Measurements from ENCODE around the gene CCNL2. TPM values are rescaled to one million over a fixed set of nuclear protein-coding genes. Genes with fewer than 3 reads are reported as not detected.

CCNL2 gene
- total RNA-seq, 1 experiment from 2014 or later = 206 TPM

- POLR2A ChIA-PET (ENCODE audit: low non-redundant PET) = no interaction called here
- DNase-seq (ENCODE audit: low spot score) = no peak
- no TSS peak for BruUV-seq (replicated peaks)
- Histone ChIP-seq H3K9me3 (ENCODE audit: low read depth, low read length, poor library complexity, severe bottlenecking) (no peaks in the 10 kb centered on the region), H3K27ac (ENCODE audit: low read depth, low read length, poor library complexity, severe bottlenecking) (no peak overlapping the region), H3K36me3 (ENCODE audit: insufficient read depth, low read length, poor library complexity, severe bottlenecking) (no peaks in the 10 kb centered on the region), H3K27me3 (replicated peaks; ENCODE audit: insufficient read depth, low read depth, low read length, poor library complexity) (no peaks in the 10 kb centered on the region), H3K4me3 (ENCODE audit: low read depth, low read length, poor library complexity, severe bottlenecking) (no peak overlapping the region), H3K4me1 (ENCODE audit: insufficient read depth, low read length, poor library complexity, severe bottlenecking) (peaks cover 11% of the 10 kb centered on the region)
- TF ChIP-seq EZH2 (IDR thresholded peaks at IDR 0.05; ENCODE audit: borderline replicate concordance, low read depth, low read length, poor library complexity, severe bottlenecking) = no peak
- TF ChIP-seq, protein P1, sequence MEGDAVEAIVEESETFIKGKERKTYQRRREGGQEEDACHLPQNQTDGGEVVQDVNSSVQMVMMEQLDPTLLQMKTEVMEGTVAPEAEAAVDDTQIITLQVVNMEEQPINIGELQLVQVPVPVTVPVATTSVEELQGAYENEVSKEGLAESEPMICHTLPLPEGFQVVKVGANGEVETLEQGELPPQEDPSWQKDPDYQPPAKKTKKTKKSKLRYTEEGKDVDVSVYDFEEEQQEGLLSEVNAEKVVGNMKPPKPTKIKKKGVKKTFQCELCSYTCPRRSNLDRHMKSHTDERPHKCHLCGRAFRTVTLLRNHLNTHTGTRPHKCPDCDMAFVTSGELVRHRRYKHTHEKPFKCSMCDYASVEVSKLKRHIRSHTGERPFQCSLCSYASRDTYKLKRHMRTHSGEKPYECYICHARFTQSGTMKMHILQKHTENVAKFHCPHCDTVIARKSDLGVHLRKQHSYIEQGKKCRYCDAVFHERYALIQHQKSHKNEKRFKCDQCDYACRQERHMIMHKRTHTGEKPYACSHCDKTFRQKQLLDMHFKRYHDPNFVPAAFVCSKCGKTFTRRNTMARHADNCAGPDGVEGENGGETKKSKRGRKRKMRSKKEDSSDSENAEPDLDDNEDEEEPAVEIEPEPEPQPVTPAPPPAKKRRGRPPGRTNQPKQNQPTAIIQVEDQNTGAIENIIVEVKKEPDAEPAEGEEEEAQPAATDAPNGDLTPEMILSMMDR (conservative IDR thresholded peaks at IDR 0.05; ENCODE audit: low read depth, low read length) = no peak
- CTCF ChIA-PET = no interaction called here
- intact Hi-C loops (cut with micrococcal nuclease; ENCODE audit: unreplicated experiment) = no loop called here
Measured at GRCh38 chr1:1432951-1433803, 34.0 kb upstream of the CCNL2 start.

- intact Hi-C loops (cut with micrococcal nuclease; ENCODE audit: unreplicated experiment) = no loop called here
- ChIA-PET CTCF (no interaction called here), POLR2A (ENCODE audit: low non-redundant PET) (no interaction called here)
- Histone ChIP-seq H3K27ac (ENCODE audit: low read depth, low read length, poor library complexity, severe bottlenecking) (no peak overlapping the region), H3K4me1 (ENCODE audit: insufficient read depth, low read length, poor library complexity, severe bottlenecking) (peaks cover 11% of the 10 kb centered on the region), H3K27me3 (replicated peaks; ENCODE audit: insufficient read depth, low read depth, low read length, poor library complexity) (no peaks in the 10 kb centered on the region), H3K4me3 (ENCODE audit: low read depth, low read length, poor library complexity, severe bottlenecking) (no peak overlapping the region), H3K9me3 (ENCODE audit: low read depth, low read length, poor library complexity, severe bottlenecking) (no peaks in the 10 kb centered on the region), H3K36me3 (ENCODE audit: insufficient read depth, low read length, poor library complexity, severe bottlenecking) (no peaks in the 10 kb centered on the region)
- no peak for DNase-seq (ENCODE audit: low spot score)
- no peak for TF ChIP-seq EZH2 (IDR thresholded peaks at IDR 0.05; ENCODE audit: borderline replicate concordance, low read depth, low read length, poor library complexity, severe bottlenecking)
- TF ChIP-seq, protein P1 (conservative IDR thresholded peaks at IDR 0.05; ENCODE audit: low read depth, low read length) = no peak
- BruUV-seq (replicated peaks) = no TSS peak
Measured at GRCh38 chr1:1432274-1432950, 33.3 kb upstream of the CCNL2 start.

DNA sequence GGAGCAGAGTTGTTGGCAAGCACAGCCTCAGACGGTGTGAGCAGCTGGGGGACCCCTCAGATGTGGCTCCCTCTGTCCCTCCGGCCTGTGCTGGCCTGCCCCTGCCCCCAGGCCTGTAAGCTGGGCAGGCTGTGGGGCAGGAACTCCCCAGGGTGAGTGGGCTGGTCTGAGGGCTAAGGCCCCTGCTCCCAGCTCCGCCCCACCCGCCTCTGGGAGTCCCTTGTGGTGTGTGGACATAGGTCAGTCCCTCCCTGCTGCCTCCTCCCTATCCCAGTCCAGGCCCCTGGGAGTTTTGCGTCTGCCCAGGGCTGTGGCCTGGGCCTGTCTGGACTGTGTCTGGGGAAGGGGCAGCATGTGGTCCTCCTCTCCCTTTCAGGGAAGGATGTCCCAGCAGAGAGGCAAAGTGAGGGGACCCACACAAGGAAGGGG lies 32.7 kb upstream of the CCNL2 start:
- TF ChIP-seq EZH2 (IDR thresholded peaks at IDR 0.05; ENCODE audit: borderline replicate concordance, low read depth, low read length, poor library complexity, severe bottlenecking) = no peak
- TF ChIP-seq, protein P1 (conservative IDR thresholded peaks at IDR 0.05; ENCODE audit: low read depth, low read length) = no peak
- H3K36me3 ChIP-seq (ENCODE audit: insufficient read depth, low read length, poor library complexity, severe bottlenecking) = no peaks in the 10 kb centered on the region
- ChIA-PET POLR2A (ENCODE audit: low non-redundant PET) (no interaction called here), CTCF (no interaction called here)
- no peak overlapping the region for H3K4me3 ChIP-seq (ENCODE audit: low read depth, low read length, poor library complexity, severe bottlenecking)
- H3K9me3 ChIP-seq (ENCODE audit: low read depth, low read length, poor library complexity, severe bottlenecking) = no peaks in the 10 kb centered on the region
- no TSS peak for BruUV-seq (replicated peaks)
- DNase-seq (ENCODE audit: low spot score) = no peak
- intact Hi-C loops (cut with micrococcal nuclease; ENCODE audit: unreplicated experiment) = no loop called here
- peaks cover 11% of the 10 kb centered on the region for H3K4me1 ChIP-seq (ENCODE audit: insufficient read depth, low read length, poor library complexity, severe bottlenecking)
- no peak overlapping the region for H3K27ac ChIP-seq (ENCODE audit: low read depth, low read length, poor library complexity, severe bottlenecking)
- no peaks in the 10 kb centered on the region for H3K27me3 ChIP-seq (replicated peaks; ENCODE audit: insufficient read depth, low read depth, low read length, poor library complexity)
